GM12878 (cell line): ENCODE results near the gene CGREF1. TPM values are rescaled to one million over a fixed set of nuclear protein-coding genes. Genes with fewer than 3 reads are reported as not detected.
A peak's percentile ranks its signal among the peaks of the same experiment; 100 is the strongest.

Source experiments
- ATAC-seq: fragments of 200-7000 bp; cut with Tn5 transposase; 3 replicates; pipeline ENCODE4 v1.9.1; 2020; ENCODE audit warnings: mild to moderate bottlenecking, moderate library complexity
- BruUV-seq: library from RNA; stranded (reverse); fragments of 400-500 nt; replicated peaks from 2 replicates; lab custom pipeline; 2021; lab: Mats Ljungman, UMichigan
- CTCF ChIA-PET: fragments of 300-600 bp; sonication (Branson Sonifier 250); formaldehyde crosslinking; extraction: SDS; loops from one replicate; lab custom pipeline; 2021; ENCODE audit warnings: inconsistent platforms; lab: Yijun Ruan, JAX
- POLR2A ChIA-PET: fragments of 350-600 bp; formaldehyde crosslinking; extraction: SDS; loops from one replicate; lab custom pipeline; 2021; ENCODE audit warnings: inconsistent platforms; lab: Charles Lee
- RAD21 ChIA-PET: fragments of 300-600 bp; sonication (Branson Sonifier 250); formaldehyde crosslinking; loops from one replicate; lab custom pipeline; 2023; ENCODE audit warnings: antibody characterized with exemption; ENCODE audit not compliant: unreplicated experiment; lab: Charles Lee
- SMC1A ChIA-PET: fragments of 300-600 bp; sonication (Branson Sonifier 250); formaldehyde crosslinking; loops from one replicate; lab custom pipeline; 2023; ENCODE audit not compliant: unreplicated experiment, uncharacterized antibody; lab: Charles Lee
- DNase-seq: peaks from one replicate; pipeline ENCODE4 v3.0.0-alpha.2; 2011; ENCODE audit warnings: low read depth, low spot score
- FAIRE-seq: peaks from 3 replicates; lab custom pipeline; 2011; peaks lifted over from hg19 to GRCh38; lab: Jason Lieb, UNC
- H2AFZ ChIP-seq: 2 replicates; pipeline ENCODE4 v1.6.0; 2011; ENCODE audit warnings: low read depth, low read length, control low read depth; ENCODE audit not compliant: control insufficient read depth
- H3K27ac ChIP-seq: 2 replicates; pipeline ENCODE4 v1.5.1; 2011; ENCODE audit warnings: control low read depth; ENCODE audit not compliant: control insufficient read depth, insufficient read depth
- H3K27me3 ChIP-seq, 2 experiments: replicated peaks in 1 of 2; 2 replicates each; pipeline versions ENCODE4 v1.6.0 to v1.6.1; 2011; ENCODE audit warnings: low read length in 1 of 2; ENCODE audit not compliant: control insufficient read depth in 2 of 2, insufficient read depth in 2 of 2
- H3K36me3 ChIP-seq, 2 experiments: 2 replicates each; pipeline ENCODE4 v1.5.1; 2011; ENCODE audit warnings: low read length in 1 of 2; ENCODE audit not compliant: control insufficient read depth in 2 of 2, insufficient read depth in 2 of 2
- H3K4me1 ChIP-seq: 2 replicates; pipeline ENCODE4 v1.6.1; 2011; ENCODE audit warnings: mild to moderate bottlenecking, low read length, moderate library complexity, mixed read lengths; ENCODE audit not compliant: control insufficient read depth, insufficient read depth
- H3K4me2 ChIP-seq: 2 replicates; pipeline ENCODE4 v1.6.0; 2011; ENCODE audit warnings: control low read depth; ENCODE audit not compliant: control insufficient read depth, insufficient read depth
- H3K4me3 ChIP-seq: fragments of 200-600 bp; sonication (generic); 2 replicates; pipeline ENCODE4 v1.5.1; 2016
- H3K79me2 ChIP-seq: 2 replicates; pipeline ENCODE4 v1.6.0; 2011; ENCODE audit warnings: low read length; ENCODE audit not compliant: control insufficient read depth, insufficient read depth
- H3K9ac ChIP-seq: 2 replicates; pipeline ENCODE4 v1.8.0; 2011; ENCODE audit warnings: low read length, control low read depth, mixed read lengths; ENCODE audit not compliant: control insufficient read depth, insufficient read depth
- H3K9me3 ChIP-seq: replicated peaks from 3 replicates; pipeline ENCODE4 v1.5.1; 2011; ENCODE audit warnings: mild to moderate bottlenecking, low read length; ENCODE audit not compliant: control insufficient read depth, insufficient read depth
- H4K20me1 ChIP-seq: 2 replicates; pipeline ENCODE4 v1.6.0; 2011; ENCODE audit not compliant: control insufficient read depth, insufficient read depth
- BACH1 ChIP-seq: fragments of 450-650 bp; IDR thresholded peaks from 2 replicates; pipeline ENCODE4 v1.6.1; 2017; ENCODE audit warnings: mild to moderate bottlenecking, borderline replicate concordance
- BHLHE40 ChIP-seq, 2 experiments: fragments of 450-650 bp in 1 of 2; IDR thresholded peaks; 2 replicates each; pipeline ENCODE4 v1.6.1; 2011 to 2017; ENCODE audit warnings: low read depth in 2 of 2, borderline replicate concordance in 1 of 2, improper control_type of control experiment in 1 of 2, low read length in 1 of 2, mild to moderate bottlenecking in 1 of 2
- CREM ChIP-seq: IDR thresholded peaks from 2 replicates; pipeline ENCODE4 v1.6.1; 2014; ENCODE audit warnings: antibody characterized with exemption, low read depth
- CTCF ChIP-seq, 3 experiments: IDR thresholded peaks in 2 of 3; conservative IDR thresholded peaks in 1 of 3; 2 replicates each; pipeline ENCODE4 v1.5.1; 2011; ENCODE audit warnings: low read depth in 3 of 3, low read length in 3 of 3, mild to moderate bottlenecking in 3 of 3, control low read depth in 2 of 3, moderate library complexity in 2 of 3, inconsistent platforms in 1 of 3, mixed read lengths in 1 of 3; ENCODE audit not compliant: control insufficient read depth in 2 of 3, insufficient read depth in 1 of 3; ENCODE audit errors: extremely low read depth in 1 of 3
- EGR1 ChIP-seq, 2 experiments: IDR thresholded peaks; 1 replicate in 1 of 2; 2 replicates in 1 of 2; pipeline ENCODE4 v1.6.1; 2011 to 2012; ENCODE audit warnings: low read depth in 2 of 2, low read length in 2 of 2, borderline replicate concordance in 1 of 2, mild to moderate bottlenecking in 1 of 2, moderate library complexity in 1 of 2
- ETV6 ChIP-seq, 2 experiments: fragments of 450-650 bp in 1 of 2; IDR thresholded peaks in 1 of 2; conservative IDR thresholded peaks in 1 of 2; 2 replicates each; pipeline ENCODE4 v1.6.1; 2014; ENCODE audit warnings: antibody characterized with exemption in 1 of 2, borderline replicate concordance in 1 of 2, low read depth in 1 of 2, mild to moderate bottlenecking in 1 of 2, moderate library complexity in 1 of 2
- MXI1 ChIP-seq: fragments of 150-350 bp; IDR thresholded peaks from 2 replicates; pipeline ENCODE4 v1.6.1; 2011; ENCODE audit warnings: low read depth, mild to moderate bottlenecking, inconsistent platforms, low read length, improper control_type of control experiment
- MYB ChIP-seq: fragments of 150-350 bp; IDR thresholded peaks from 2 replicates; pipeline ENCODE4 v1.6.1; 2014; ENCODE audit warnings: mild to moderate bottlenecking, low read depth, low read length, borderline replicate concordance
- RAD21 ChIP-seq: IDR thresholded peaks from 2 replicates; pipeline ENCODE4 v1.6.1; 2011; ENCODE audit warnings: mild to moderate bottlenecking, low read depth, low read length, moderate library complexity; ENCODE audit not compliant: insufficient read depth
- SMC3 ChIP-seq: IDR thresholded peaks from 2 replicates; pipeline ENCODE4 v1.6.1; 2011; ENCODE audit warnings: low read length, improper control_type of control experiment, borderline replicate concordance
- TCF12 ChIP-seq: IDR thresholded peaks from 2 replicates; pipeline ENCODE4 v1.6.1; 2011; ENCODE audit warnings: low read depth, mild to moderate bottlenecking, low read length
- ZNF24 ChIP-seq: fragments of 450-650 bp; IDR thresholded peaks from 2 replicates; pipeline ENCODE4 v1.6.1; 2017; ENCODE audit warnings: antibody characterized with exemption, mild to moderate bottlenecking
- ZSCAN29 ChIP-seq: fragments of 450-650 bp; IDR thresholded peaks from 2 replicates; pipeline ENCODE4 v1.6.1; 2017; ENCODE audit warnings: mild to moderate bottlenecking, moderate library complexity
- WGBS: methylation state at CpG from one replicate; pipeline ENCODE4 v1.1.6; 2016; ENCODE audit warnings: low lambda C conversion rate; ENCODE audit not compliant: insufficient replicate concordance, insufficient coverage; ENCODE audit errors: missing lambda C conversion rate; 5-methylcytosine and 5-hydroxymethylcytosine counted together
- in situ Hi-C: fragments of 300-500 bp; cut with MboI; formaldehyde crosslinking; loops from 9 replicates; pipeline ENCODE4 v1.14.3; 2018; ENCODE audit warnings: mixed read lengths
- intact Hi-C: fragments of 100-400 bp; cut with micrococcal nuclease; formaldehyde crosslinking; loops from one replicate; pipeline ENCODE4 v1.14.2; 2022; ENCODE audit not compliant: unreplicated experiment
- polyA plus RNA-seq, 11 experiments: library from polyadenylated mRNA; depleted of rRNA in 4 of 11; unstranded in 6 of 11; stranded (reverse) in 5 of 11; fragments of >200 nt; fragmentation: Nextera tagmentation in 4 of 11; fragmentation: Illumina TruSeq in 1 of 11; extraction: Ambion mirVana in 4 of 11; extraction: Trizol in 1 of 11; gene quantifications; 1 replicate in 1 of 11; 2 replicates in 10 of 11; pipeline versions ENCODE4 v1.2.1 to v1.2.3, GENCODE V29; 2011 to 2016; ENCODE audit warnings: inconsistent platforms in 2 of 11, missing spikeins in 2 of 11, low read depth in 1 of 11
- total RNA-seq, 4 experiments: library from RNA; depleted of rRNA in 3 of 4; stranded (reverse); fragments of >200 nt in 3 of 4; fragmentation: Illumina TruSeq in 1 of 4; extraction: Trizol in 1 of 4; gene quantifications; 2 replicates each; pipeline versions ENCODE4 v1.2.1 to v1.2.3, GENCODE V29; 2013 to 2021

Gene CGREF1
- total and polyA plus RNA-seq, 10 of the 15 experiments (the other 5 are each of a cell fraction or from before 2014, with no cell fraction given), result 0.06 to 0.21 TPM; not detected in 8

GRCh38 chr2:27085673-27086089 lies 33.2 kb downstream of the CGREF1 start:
- DNase-seq (no peak), ATAC-seq (peak; percentile 45), FAIRE-seq (no peak)
- Histone ChIP-seq H3K4me3 (peak overlapping the region; percentile 85), H3K9ac (peak overlapping the region; percentile 77), H3K27ac (peak overlapping the region; percentile 67), H3K27me3 (no peaks in the 10 kb centered on the region), H3K79me2 (no peaks in the 10 kb centered on the region), H2AFZ (peak overlapping the region; percentile 88), H4K20me1 (no peaks in the 10 kb centered on the region), H3K4me2 (peak overlapping the region; percentile 99), H3K4me1 (peaks cover 24% of the 10 kb centered on the region), H3K36me3 (no peaks in the 10 kb centered on the region), H3K9me3 (no peaks in the 10 kb centered on the region)
- intact Hi-C loops (loop anchor here (1.0 kb wide), 2 partner anchors 35 to 124 kb away; no protein-coding TSS in a partner anchor), in situ Hi-C loops (loop anchor here (10.0 kb wide), 1 partner anchor 121 kb away; no protein-coding TSS in a partner anchor)
- TF ChIP-seq ZSCAN29 (peak; percentile 90), EGR1 (IDR thresholded peaks at IDR 0.05; ENCODE audit: borderline replicate concordance in 1 of 2, low read depth in 2 of 2, low read length in 2 of 2) (0 out of 3 replicates have a peak, but pooled peaks of 1 of the 2 experiments have one; percentile 8), RAD21 (peak; percentile 60), ZNF24 (no peak), CTCF (IDR thresholded peaks at IDR 0.05 in 2 of 3, conservative IDR thresholded peaks at IDR 0.05 in 1 of 3; ENCODE audit: control insufficient read depth in 2 of 3, extremely low read depth in 1 of 3, insufficient read depth in 1 of 3, low read depth in 3 of 3, low read length in 3 of 3) (peak; percentile 39 to 73 (median 52); a peak in 4 of 6 replicates), BACH1 (peak; percentile 14; the same call in 1 of the 2 replicates), BHLHE40 (IDR thresholded peaks at IDR 0.05; ENCODE audit: borderline replicate concordance in 1 of 2, low read depth in 2 of 2, low read length in 1 of 2) (peak; percentile 20 to 76; a peak in 2 of 4 replicates), TCF12 (no peak), MXI1 (peak; percentile 6; the same call in 1 of the 2 replicates), CREM (0 out of 2 replicates have a peak, but pooled peaks have one; percentile 11), ETV6 (conservative IDR thresholded peaks at IDR 0.05 in 1 of 2, IDR thresholded peaks at IDR 0.05 in 1 of 2; ENCODE audit: borderline replicate concordance in 1 of 2, low read depth in 1 of 2) (no peak), SMC3 (0 out of 2 replicates have a peak, but pooled peaks have one; percentile 21), MYB (no peak)
- under 1% methylated on average over 32 of the region's 38 CpGs for WGBS
- POLR2A ChIA-PET, result interaction anchor here (1.1 to 3.4 kb wide), 3 partner anchors 35 to 123 kb away, joined by 3 to 12 read pairs (median 5); partner anchors contain the start of gene AGBL5
- RAD21 ChIA-PET, result interaction anchor here (0.5 to 2.5 kb wide), 8 partner anchors 34 to 194 kb away, joined by 3 to 11 read pairs (median 4); partner anchors contain the start of gene AGBL5
- CTCF ChIA-PET, result interaction anchor here (0.5 to 8.6 kb wide), 11 partner anchors 11 to 194 kb away, joined by 3 to 85 read pairs (median 3); partner anchors contain the start of genes MAPRE3, OST4 and PRR30
- BruUV-seq, result no TSS peak
- SMC1A ChIA-PET, result interaction anchor here (1.2 to 2.1 kb wide), 5 partner anchors 11 to 124 kb away, joined by 3 to 7 read pairs (median 6); partner anchors contain the start of gene AGBL5
